ENCODE results near the gene GRM1.

Gene GRM1

DNA sequence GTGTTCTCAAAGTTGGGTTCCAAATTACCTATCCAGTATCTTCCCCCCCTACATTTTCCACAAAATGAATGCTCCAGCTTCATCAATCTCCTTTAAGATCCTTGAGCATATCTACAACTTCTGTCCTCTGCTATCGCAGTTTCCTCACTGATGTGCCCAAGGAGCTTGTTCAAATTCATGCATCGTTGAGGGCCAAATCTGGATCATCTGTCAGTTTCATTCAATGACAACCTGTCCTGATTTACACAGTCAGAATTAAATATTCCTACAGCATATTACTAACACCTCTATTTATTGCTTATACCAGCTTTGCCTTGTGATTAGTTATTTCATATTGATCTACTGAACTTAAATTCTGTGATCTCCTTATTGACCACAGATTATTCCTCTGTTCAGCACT is 68.7 kb downstream of the GRM1 start:
- DNase-seq (ENCODE audit: low read depth in 1 of 2, low spot score in 1 of 2) = no peak

DNA sequence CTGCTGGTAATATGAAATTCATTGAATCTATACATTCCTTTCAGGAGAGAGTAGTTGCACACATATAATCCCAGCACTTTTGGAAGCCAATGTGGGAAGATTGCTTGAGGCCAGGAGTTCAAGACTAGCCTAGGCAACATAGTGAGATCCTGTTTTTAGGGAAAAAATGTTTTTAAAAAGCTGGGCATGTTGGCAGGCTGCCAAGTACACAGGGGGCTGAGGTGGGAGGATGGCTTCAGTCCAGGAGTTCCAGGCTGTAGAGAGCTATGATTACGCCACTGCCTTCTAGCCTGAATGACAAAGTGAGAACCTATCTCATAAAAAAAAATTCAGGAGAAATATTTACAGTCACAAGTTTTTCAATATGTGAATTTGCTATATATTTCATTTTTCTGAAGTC is 71.9 kb downstream of the GRM1 start:
- no peak for DNase-seq (ENCODE audit: low read depth in 1 of 2, low spot score in 1 of 2)

DNA sequence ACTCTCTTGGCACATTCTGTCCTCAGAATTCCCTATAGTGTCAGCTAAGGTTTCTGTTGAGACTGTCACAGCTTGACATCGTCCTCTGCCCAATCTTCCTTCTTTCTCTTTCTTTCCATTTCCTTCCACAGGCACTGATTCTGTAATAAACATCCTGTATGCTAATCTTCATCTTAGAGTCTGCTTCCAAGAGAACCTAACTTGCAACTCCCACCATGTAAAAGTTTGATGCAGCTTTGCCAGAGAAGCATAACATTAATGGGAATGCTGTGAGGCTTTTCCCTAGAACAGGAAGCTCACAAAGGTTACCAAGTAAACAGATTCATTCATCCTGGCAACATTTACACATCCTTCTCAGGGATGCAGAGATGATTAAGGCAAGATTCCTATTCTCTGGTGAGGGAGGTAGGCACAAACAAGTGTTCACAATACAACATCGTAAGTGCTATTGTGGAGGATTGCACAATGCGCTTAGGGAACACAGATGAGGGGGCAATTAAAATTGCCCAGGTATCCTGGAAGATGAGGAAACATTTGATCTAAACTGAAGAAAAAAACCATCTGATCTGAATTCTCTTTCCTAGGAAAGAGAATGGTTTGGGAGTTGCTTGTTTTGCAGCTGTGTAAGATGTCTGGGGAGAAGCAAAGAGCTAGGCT is 74.7 kb downstream of the GRM1 start:
- DNase-seq (ENCODE audit: low read depth in 1 of 2, low spot score in 1 of 2) = no peak

DNA sequence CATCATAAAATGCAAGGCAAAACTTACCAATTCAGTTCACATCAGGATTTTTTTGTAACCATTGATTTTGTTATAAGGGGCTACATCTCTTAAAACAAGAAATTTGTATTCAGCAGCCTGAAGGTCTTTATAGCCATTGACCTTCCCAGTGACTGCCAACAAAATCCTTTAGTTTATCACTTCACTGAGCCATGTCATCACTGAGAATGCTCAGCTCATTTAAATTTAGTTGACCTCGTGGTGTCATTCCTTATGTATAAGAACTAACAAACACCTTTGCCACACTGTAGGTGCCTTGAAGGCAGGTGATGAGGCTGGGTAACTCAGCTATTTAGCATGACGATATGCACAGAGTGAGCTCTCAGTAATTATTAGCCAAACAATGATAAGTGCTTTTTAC is 77.7 kb downstream of the GRM1 start:
- no peak for DNase-seq (ENCODE audit: low read depth in 1 of 2, low spot score in 1 of 2)

DNA sequence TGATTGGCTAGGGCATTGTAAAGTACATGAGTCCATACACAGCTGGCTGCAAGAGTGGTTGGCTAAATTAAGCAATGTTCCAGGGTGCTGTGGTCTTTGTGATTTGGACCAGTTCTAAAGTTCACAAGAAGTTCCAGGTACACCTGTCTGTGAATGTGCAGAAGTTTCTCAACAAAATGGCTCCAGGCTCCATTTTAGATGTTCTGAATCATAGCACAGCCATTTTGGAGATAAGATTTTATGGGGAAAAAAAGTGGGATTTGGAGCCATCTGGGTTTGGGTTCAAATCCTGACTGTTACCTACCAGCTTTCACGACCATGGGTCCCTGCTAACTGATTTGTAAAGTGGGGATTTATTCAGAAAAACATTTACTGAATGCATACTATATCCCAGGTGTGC is 82.1 kb downstream of the GRM1 start:
- DNase-seq (ENCODE audit: low read depth in 1 of 2, low spot score in 1 of 2) = no peak

DNA sequence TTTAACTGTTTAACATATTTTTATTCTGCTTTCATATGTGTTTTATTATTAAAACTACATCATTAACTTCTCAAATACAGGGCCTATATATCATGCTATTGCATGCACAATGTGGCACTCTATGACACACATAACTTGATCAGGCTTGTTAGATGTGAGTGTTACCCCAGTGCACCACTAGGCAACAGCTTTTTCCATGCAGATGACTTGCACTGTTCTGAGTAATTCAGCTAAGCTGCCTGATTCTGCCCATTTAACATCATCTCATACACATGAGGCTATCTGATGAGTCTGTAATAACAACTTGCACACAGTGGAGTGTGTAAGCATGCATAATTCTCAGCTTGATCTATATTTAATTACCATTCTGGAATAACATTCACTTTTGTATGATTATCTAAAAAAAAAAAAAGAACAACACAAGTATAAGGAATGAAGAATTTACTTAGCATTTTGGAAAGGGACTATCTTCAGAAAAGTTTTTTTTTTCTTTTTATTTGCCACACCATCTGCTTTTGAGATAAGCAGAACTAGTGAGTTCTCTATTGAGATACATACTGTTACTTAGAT is 83.1 kb downstream of the GRM1 start:
- DNase-seq (ENCODE audit: low read depth in 1 of 2, low spot score in 1 of 2) = no peak

DNA sequence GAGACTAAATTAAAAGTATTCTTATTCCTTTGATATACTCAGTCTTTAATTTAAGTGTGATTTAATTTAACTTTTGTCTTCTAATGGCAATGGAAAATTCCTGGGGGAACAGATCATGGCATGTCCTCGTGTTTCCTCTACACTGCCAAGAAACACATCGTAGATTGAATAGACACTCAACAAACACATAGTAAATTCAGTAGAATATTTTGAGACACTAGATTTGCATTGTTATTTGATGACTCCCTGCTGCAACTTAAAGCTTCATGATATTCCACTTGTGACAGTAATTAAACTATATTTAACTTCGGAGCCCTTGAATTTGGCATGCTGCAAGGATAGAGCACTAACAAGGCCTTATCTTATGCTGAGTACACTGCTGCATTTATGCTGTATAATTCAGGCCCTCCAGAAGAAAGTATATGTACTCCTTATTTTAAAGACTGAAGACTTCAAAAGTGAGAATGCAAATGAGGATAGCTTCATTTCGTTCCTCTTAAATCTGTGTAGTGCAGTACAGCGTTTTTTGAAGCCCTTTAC is 84.3 kb downstream of the GRM1 start:
- DNase-seq (ENCODE audit: low read depth in 1 of 2, low spot score in 1 of 2) = no peak

DNA sequence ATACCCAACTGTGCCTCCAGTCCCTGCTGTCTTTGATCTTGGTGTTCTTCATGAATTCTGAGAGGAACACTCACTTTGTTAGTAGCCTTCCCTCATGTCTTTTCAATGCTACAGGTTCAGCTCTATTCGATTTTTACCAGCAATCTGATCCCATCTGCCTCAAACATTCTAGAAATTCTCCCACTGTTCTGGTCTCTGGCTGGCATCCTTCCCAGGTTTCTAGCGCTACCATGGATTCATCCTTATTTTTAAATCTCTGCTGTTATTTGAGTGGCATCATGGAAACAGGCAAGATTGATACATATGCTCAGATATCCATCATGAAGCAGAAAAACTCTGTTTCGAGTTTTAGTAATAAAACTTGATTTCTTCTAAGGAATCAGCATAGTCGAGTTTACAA is 94.8 kb downstream of the GRM1 start:
- DNase-seq (ENCODE audit: low read depth in 1 of 2, low spot score in 1 of 2) = no peak

DNA sequence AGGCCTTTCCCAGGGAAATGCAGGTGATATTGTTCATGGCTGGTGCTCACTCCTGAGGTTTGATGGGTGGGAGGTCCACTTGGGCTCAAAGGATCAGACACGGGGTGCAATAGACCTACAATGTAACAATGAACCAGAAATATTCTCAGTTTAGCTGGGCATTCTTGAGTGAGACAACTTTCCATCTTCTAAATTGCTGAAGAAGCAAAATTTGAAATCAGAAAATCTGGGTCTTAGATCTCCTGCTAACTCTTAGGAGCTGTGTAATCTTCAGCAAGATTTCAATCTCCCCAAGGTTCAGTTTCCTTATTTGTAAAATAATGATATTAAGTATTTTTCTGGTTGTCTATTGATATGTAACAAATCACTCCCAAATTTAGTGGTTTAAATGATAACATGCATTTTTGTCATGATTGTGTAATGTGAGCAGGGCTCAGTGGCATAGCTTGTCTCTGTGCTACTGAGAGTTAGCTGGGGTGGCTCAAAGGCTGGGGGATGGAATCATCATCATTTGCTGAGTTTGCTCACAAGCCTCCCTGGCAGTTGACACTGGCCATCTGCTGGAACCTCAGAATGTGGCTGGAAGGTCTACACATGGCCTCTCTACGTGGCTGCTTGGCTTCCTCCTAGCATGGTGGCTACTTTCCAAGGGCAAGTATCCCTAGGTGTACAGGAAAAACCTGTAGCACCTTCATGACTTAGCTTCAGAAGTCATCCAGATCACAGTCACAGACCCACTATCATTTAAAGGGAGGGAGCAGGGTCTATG is 98.8 kb downstream of the GRM1 start:
- no peak for DNase-seq (ENCODE audit: low read depth in 1 of 2, low spot score in 1 of 2)

DNA sequence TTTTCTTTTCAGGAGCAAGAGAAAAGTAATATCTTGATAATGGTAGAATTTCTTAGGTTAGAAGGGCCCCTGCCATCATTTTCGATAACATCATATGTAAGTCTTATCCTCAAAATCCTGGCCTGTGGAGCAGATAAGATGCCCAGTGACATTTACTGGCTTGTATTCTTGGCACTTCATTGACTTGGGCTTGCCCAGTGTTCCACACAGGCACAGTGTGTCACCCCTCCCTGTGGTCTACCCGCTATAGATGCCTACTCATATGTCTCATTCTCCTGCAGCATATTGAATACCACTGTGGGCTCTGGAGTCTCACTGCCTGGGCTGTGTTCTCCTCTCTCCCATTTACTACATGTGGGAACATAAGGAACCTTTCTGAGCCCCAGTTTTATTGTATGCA is 105.0 kb downstream of the GRM1 start:
- no peak for DNase-seq (ENCODE audit: low read depth in 1 of 2, low spot score in 1 of 2)

DNA sequence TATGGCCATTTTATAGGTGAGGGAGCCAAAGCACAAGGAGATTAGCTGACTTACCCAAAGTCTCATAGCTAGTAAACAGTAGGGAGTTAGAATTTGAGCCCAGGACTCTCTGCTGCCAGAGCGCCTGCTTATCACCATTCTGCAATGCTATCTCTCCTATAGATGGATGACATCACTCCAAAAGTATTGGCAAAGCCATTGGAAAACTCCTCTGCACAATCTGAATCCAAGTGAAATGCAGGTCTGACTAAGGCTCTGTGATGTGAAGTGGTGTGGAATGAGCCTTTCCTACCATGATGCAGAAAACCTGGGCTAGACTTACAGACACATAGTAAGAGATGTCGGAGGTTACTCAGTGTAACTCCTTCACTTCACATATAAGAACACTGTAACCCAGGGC is 106.3 kb downstream of the GRM1 start:
- no peak for DNase-seq (ENCODE audit: low read depth in 1 of 2, low spot score in 1 of 2)

DNA sequence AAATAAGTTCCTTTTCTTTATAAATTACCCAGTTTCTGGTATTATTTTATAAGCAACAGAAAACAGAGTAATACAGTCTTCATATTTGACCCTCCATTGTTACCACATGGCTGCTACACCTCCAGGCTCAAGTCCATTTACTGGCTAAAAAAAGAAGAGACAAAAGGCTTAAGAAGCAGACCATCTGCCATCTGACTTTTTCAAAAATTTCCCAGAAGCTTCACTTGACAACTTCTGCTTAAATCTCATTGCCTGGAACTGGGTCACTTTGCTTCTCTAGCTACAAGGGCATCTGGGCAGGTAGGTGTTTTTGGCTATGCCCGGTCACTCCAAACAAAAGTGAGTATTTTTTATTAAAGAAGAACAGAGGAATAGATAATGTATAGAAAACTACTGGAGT is 118.0 kb downstream of the GRM1 start:
- no peak for DNase-seq (ENCODE audit: low read depth in 1 of 2, low spot score in 1 of 2)

DNA sequence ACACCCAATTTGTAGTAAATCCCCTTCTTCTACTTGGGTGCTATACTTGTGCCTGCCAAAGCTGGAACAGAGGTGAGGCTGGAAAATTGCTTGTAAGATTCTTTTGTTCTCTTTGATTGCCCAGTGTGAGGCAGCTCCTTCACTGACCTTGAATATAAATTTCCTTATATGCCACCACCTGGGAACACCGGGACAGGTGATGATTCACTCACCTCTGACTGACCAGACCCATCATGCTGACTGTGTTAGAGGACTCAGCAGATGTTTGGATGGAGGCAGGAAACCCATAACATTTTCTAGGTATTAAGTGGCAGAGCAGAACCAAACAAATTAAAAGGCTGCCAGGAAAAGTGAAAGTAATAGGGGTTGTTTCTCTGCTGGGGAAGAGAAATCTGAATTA is 120.9 kb downstream of the GRM1 start:
- DNase-seq (ENCODE audit: low read depth in 1 of 2, low spot score in 1 of 2) = no peak

DNA sequence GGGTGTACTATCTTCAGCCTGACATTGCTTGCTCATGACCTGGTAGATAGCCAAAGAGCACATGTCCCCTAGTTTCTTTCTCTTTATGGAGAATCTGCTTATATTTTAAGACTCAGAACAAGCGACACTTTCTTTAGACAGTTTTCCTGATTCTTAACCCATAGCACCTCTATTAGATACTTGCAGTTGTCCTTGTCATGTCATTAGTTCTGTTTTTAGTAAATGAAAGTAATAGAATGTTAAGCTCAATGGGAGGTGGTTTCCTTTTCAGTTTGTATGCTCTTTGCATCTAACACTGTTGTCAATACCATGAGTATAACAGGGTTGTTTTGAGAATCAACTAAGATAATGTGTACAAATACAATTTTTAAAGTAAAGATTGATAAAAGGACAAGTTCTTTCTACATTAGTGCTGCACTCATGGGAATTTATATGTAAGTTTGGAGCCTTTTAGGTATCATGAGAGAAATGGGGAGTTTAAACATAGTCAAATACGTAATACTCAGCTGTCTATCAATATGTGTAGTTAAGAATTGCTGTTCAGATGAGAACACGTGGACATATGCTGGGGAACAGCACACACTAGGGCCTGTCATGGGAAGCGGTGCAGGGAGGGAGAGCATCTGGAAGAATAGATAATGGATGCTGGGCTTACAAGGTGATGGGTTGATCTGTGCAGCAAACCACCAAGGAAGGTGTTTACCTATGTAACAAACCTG is 124.3 kb downstream of the GRM1 start:
- DNase-seq (ENCODE audit: low read depth in 1 of 2, low spot score in 1 of 2) = no peak

DNA sequence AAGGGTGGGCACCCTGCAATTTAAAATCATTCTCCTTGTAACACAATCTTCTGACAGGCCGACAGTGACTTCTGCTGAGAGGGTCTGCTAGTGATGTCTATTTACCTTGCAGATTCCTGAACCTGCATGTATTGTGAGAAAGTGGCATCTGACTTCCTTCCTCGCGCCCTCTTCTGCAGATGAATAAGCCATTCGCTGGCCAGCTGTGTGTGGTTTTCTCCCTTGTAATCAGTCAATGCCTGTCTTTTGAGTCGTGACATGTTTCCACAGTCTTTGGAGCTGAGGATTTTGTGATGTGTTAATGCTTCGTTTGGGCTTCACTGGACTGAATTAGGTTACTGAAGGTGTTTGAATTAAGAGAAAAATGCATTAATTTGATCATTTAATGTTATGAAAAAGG is 125.3 kb downstream of the GRM1 start:
- no peak for DNase-seq (ENCODE audit: low read depth in 1 of 2, low spot score in 1 of 2)

DNA sequence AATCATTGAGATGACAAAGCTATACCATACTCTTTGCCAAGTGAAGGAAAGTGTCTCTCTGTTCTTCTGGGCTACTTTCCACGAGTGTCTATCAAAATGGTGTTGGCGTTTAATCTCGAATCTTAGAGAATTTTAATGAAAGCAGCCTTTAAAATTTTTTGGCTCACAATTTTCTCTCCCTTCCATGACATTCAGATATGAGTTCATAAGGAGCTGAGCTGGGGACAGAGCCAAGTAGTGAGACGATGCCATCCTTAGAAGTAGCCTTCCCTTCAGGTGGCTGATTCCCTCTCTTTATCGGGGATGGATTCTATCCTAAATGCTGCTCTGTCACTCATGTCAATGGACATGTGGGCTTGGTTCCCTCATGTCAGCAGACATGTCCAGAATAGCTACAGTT is 132.8 kb downstream of the GRM1 start:
- DNase-seq (ENCODE audit: low read depth in 1 of 2, low spot score in 1 of 2) = no peak

DNA sequence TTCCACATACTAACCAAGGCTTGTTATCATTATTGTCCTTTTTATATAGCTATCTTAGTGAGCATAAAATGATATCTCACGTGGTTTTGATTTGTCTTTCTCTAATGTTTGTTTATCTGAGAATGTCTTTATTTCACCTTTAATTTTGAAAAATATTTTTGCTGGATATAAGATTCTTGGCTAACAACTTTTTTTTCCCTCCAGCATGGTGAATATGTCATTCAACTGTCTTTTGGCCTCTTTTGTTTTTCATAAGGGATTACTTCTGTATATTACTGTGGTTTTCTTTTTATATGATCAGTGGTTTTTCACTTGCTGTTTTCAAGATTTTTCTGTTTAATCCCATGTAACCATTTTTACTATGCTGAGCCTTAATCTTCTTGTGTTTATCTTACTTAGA is 141.0 kb downstream of the GRM1 start:
- no peak for DNase-seq (ENCODE audit: low read depth in 1 of 2, low spot score in 1 of 2)

DNA sequence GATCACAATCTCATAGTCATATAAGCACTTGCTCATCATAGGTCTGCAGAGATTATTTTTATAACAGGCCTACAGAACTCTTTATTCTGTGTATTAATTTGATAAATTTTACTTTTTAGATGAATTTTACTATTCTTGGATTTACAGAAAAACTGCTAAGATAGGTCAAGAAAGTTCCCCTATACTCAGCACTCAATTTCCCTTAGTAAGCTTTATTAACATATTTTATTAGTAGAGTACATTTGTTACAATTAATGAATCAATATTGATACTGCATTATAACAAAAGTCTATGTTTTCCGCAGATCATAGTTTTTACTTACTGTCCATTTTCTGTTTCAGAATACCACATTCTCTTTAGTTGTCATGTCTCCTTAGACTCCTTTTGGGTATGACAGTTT is 148.9 kb downstream of the GRM1 start:
- DNase-seq (ENCODE audit: low read depth in 1 of 2, low spot score in 1 of 2) = no peak

DNA sequence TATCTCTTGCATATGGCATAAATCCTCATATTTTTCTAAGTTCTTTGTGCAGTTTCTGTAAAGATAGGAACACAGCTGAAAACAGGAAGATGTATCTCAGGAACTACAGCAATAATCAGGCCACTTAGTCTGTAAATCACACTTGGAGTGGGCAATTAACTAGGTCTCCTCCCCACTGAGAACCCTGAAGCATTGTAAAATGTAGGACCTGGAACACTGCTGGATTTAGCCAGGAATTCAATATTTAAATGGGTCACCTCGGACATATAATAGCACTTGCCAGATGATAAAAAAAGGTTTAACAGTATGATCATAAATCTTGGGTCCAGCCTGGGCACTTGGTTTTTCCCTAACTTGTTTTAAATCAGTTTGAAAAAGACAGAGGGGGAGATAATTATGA is 155.0 kb downstream of the GRM1 start:
- no peak for DNase-seq (ENCODE audit: low read depth in 1 of 2, low spot score in 1 of 2)

DNA sequence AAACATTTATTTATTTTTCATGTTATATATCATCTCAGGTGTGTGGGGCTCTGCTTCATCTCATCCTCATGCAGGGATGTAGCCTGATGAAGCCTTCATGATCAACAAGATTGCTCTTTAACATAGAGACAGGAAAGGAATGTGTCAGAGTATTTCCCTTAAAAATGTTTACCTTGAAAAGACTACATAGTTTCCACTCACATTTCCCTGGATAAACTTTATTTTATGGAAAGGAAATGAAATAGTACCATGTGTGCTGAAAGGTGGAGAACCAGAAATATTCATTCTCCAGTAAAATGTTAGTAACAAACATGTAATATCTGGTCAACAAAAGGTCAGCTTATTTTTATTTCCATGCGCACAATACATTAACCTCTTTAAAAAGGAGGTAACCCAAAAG is 155.8 kb downstream of the GRM1 start:
- DNase-seq (ENCODE audit: low read depth in 1 of 2, low spot score in 1 of 2) = no peak

DNA sequence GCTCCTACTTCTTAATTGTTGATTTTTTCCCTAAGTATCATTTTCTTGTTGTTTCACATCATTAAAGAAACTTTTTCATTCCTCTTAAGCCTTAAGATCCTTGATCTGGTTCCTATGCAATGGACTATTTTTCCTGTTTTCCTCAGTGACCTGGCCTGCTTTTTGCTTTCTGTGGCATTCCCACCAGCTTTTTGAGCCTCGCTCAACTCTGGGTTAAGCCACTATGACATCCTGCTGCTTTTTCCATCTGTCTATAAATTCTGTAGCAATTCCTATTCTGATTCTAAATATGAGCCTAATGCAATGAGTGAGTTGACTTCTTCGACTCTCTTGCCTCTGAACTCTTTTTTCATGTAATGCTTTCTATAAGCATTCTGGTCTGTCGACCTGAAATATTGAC is 160.3 kb downstream of the GRM1 start:
- DNase-seq (ENCODE audit: low read depth in 1 of 2, low spot score in 1 of 2) = no peak

DNA sequence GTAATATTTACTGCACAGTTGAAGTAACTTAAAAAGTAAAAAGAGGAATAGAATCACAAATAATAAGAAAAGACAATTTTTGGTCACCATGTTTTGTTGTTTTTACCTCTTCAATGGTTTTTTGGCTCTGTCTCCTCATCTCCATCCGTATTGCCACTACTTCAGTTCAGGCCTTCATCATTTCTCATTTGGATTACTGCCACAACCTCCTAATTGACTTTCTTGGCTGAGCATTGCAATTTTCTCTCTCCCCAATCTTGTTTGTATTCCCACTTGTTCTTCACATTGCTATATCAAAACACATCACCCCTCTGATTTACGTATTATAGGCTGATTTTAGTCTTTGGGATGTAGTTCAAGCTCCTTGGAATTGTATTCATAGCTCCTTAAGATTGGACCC is 161.7 kb downstream of the GRM1 start:
- DNase-seq (ENCODE audit: low read depth in 1 of 2, low spot score in 1 of 2) = no peak
